Tibial nerve (tissue), 4 donors: Measurements from ENCODE around the gene C10orf62.
"Not testable (repeated sequence)": the region's sequence is repeated elsewhere in the genome, so short reads cannot be mapped to it uniquely, and the experiment has no call there.

Experiments used
- CTCF ChIP-seq, 5 experiments: fragments of 200-600 bp in 3 of 5; fragments of 450-650 bp in 2 of 5; sonication (generic) in 3 of 5; IDR thresholded peaks; one replicate each; pipeline ENCODE4 v1.5.1; 2016 to 2019; ENCODE audit warnings: antibody characterized with exemption in 5 of 5, mild to moderate bottlenecking in 3 of 5, moderate library complexity in 2 of 5
- EP300 ChIP-seq, 2 donors: sonication (generic); formaldehyde crosslinking; IDR thresholded peaks; one replicate each; pipeline ENCODE4 v1.6.1; 2017; ENCODE audit warnings: antibody characterized with exemption in 2 of 2, mild to moderate bottlenecking in 1 of 2
- POLR2A ChIP-seq, 2 donors: fragments of 450-650 bp; IDR thresholded peaks; one replicate each; pipeline ENCODE4 v1.6.1; 2017; ENCODE audit warnings: antibody characterized with exemption in 2 of 2, mild to moderate bottlenecking in 2 of 2, moderate library complexity in 2 of 2

DNA sequence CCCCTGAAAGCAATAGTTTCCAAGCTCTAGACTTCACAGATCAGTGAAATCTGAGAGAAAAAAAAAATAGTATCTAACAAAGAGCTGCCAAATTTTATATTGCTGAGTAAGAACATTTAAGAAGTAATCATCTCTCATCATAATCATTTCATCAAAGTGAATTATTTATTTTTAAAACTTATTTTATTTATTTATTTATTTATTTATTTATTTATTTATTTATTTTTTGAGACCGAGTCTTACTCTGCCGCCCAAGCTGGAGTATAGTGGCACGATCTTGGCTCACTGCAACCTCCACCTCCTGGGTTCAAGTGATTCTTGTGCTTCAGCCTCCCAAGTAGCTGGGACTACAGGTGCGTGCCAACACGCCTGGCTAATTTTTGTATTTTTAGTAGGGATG lies 13.0 kb upstream of the C10orf62 start:
- TF ChIP-seq POLR2A, CTCF, EP300 (IDR thresholded peaks at IDR 0.05): not testable (repeated sequence)
